Right cardiac atrium (tissue), 5 donors: ENCODE results near the gene ZNF593. TPM values are rescaled to one million over a fixed set of nuclear protein-coding genes. Genes with fewer than 3 reads are reported as not detected.

Experiments used
- ATAC-seq, 2 donors: fragments of 200-7000 bp; cut with Tn5 transposase; one replicate each; pipeline versions ENCODE4 v1.8.0 to v1.9.1; 2020; ENCODE audit warnings: moderate library complexity in 2 of 2, mild to moderate bottlenecking in 1 of 2
- DNase-seq, 3 donors: peaks; one replicate each; pipeline ENCODE4 v3.0.0-alpha.2; 2020
- H3K27ac ChIP-seq: one replicate; pipeline ENCODE4 v1.5.1; 2013; ENCODE audit warnings: mild to moderate bottlenecking, low read length, control low read depth, moderate library complexity
- H3K27me3 ChIP-seq: one replicate; pipeline ENCODE4 v1.6.1; 2013; ENCODE audit not compliant: control insufficient read depth, insufficient read depth
- H3K4me1 ChIP-seq: one replicate; pipeline ENCODE4 v1.6.1; 2013; ENCODE audit warnings: low read length; ENCODE audit not compliant: control insufficient read depth, insufficient read depth
- H3K4me3 ChIP-seq: one replicate; pipeline ENCODE4 v1.5.1; 2013; ENCODE audit warnings: low read length, control low read depth
- H3K9me3 ChIP-seq: one replicate; pipeline ENCODE4 v1.6.1; 2013; ENCODE audit warnings: low read length; ENCODE audit not compliant: control insufficient read depth
- WGBS: extraction: QIAGEN DNeasy Blood & Tissue Kit; methylation state at CpG from one replicate; pipeline ENCODE4 v1.1.7; 2013; 5-methylcytosine and 5-hydroxymethylcytosine counted together
- intact Hi-C, 4 donors: fragments of 100-400 bp; cut with DNase I; formaldehyde crosslinking; loops; one replicate each; pipeline versions ENCODE4 v1.11.0 to v1.14.0; 2022 to 2023
- polyA plus RNA-seq: library from polyadenylated mRNA; stranded (reverse); fragments of 200-250 nt; gene quantifications from one replicate; pipeline ENCODE4 v1.2.3, GENCODE V29; 2013
- total RNA-seq, 4 donors: library from RNA; stranded (reverse); fragmentation: NEBNext Ultra II Directional; extraction: Animal tissue kit (Norgen Biotek cat#: 25700); gene quantifications; one replicate each; pipeline ENCODE4 v1.2.1, GENCODE V29; 2021
- donor health status: healthy with polysubstance abuse.
- donor health status: DM: no; HTN: yes; CAD: no.
- donor health status: DM: no; HTN: no; CAD: no.
- donor health status: DM: no; HTN: yes; CAD: no; lungs with severe emphysema.
- donor health status: DM: yes; HTN: yes; CAD: no.

ZNF593 gene
- total and polyA plus RNA-seq, 5 donors: 14.4 to 31.9 (median 23.1) TPM

GRCh38 chr1:26190373-26190987 is 20.8 kb downstream of the ZNF593 start, which contains the start of gene CATSPER4:
Gene CATSPER4, plus strand, starts transcription at chr1:26190602. Its CDS starts 26 bp downstream, at chr1:26190628.
- Histone ChIP-seq H3K4me3 (no peak within 1 kb of the TSS), H3K9me3 (no peaks in the 10 kb centered on the region), H3K4me1 (no peaks in the 10 kb centered on the region), H3K27me3 (no peaks in the 10 kb centered on the region), H3K27ac (no peak within 1 kb of the TSS)
- no peak for ATAC-seq
- no peak for DNase-seq
- WGBS: 42% methylated on average over 16 of the region's 16 CpGs
- intact Hi-C loops: no loop called here

GRCh38 chr1:26191739-26192138 is 22.0 kb downstream of the ZNF593 start:
- Histone ChIP-seq H3K4me1 (no peaks in the 10 kb centered on the region), H3K4me3 (no peak overlapping the region), H3K27me3 (no peaks in the 10 kb centered on the region), H3K9me3 (no peaks in the 10 kb centered on the region), H3K27ac (no peak overlapping the region)
- no peak for DNase-seq
- WGBS: 16% methylated on average over 3 of the region's 3 CpGs
- ATAC-seq: no peak
- intact Hi-C loops: no loop called here

- Histone ChIP-seq H3K9me3 (no peaks in the 10 kb centered on the region), H3K4me1 (no peaks in the 10 kb centered on the region), H3K27me3 (no peaks in the 10 kb centered on the region), H3K4me3 (no peak overlapping the region), H3K27ac (no peak overlapping the region)
- ATAC-seq (no peak), DNase-seq (no peak)
- WGBS: 58% methylated on average over 3 of the region's 3 CpGs
- intact Hi-C loops: no loop called here
Measured at GRCh38 chr1:26195805-26196204, 26.1 kb downstream of the ZNF593 start.

GRCh38 chr1:26197301-26197700 is 27.6 kb downstream of the ZNF593 start:
- 91% methylated on average over 3 of the region's 3 CpGs for WGBS
- H3K4me1 ChIP-seq: peaks cover 3% of the 10 kb centered on the region
- no peaks in the 10 kb centered on the region for H3K9me3 ChIP-seq
- H3K27me3 ChIP-seq: no peaks in the 10 kb centered on the region
- no peak overlapping the region for H3K27ac ChIP-seq
- H3K4me3 ChIP-seq: no peak overlapping the region
- intact Hi-C loops: no loop called here
- ATAC-seq (no peak), DNase-seq (no peak)

- WGBS: 86% methylated on average over 11 of the region's 11 CpGs
- no peak for DNase-seq
- Histone ChIP-seq H3K4me1 (peaks cover 3% of the 10 kb centered on the region), H3K27ac (no peak overlapping the region), H3K4me3 (no peak overlapping the region), H3K27me3 (no peaks in the 10 kb centered on the region), H3K9me3 (no peaks in the 10 kb centered on the region)
- intact Hi-C loops: no loop called here
- ATAC-seq: no peak
Measured at GRCh38 chr1:26197813-26198212, 28.1 kb downstream of the ZNF593 start.

- no peak overlapping the region for H3K27ac ChIP-seq
- no peak for ATAC-seq
- no peak for DNase-seq
- H3K4me1 ChIP-seq: peaks cover 3% of the 10 kb centered on the region
- H3K4me3 ChIP-seq: no peak overlapping the region
- no peaks in the 10 kb centered on the region for H3K27me3 ChIP-seq
- intact Hi-C loops: no loop called here
- H3K9me3 ChIP-seq: no peaks in the 10 kb centered on the region
- WGBS: 74% methylated on average over 5 of the region's 5 CpGs
Measured at GRCh38 chr1:26200413-26200812, 30.7 kb downstream of the ZNF593 start.

- no peak overlapping the region for H3K27ac ChIP-seq
- 75% methylated on average over 9 of the region's 9 CpGs for WGBS
- DNase-seq (no peak), ATAC-seq (no peak)
- no peaks in the 10 kb centered on the region for H3K27me3 ChIP-seq
- peaks cover 3% of the 10 kb centered on the region for H3K4me1 ChIP-seq
- intact Hi-C loops: no loop called here
- no peaks in the 10 kb centered on the region for H3K9me3 ChIP-seq
- H3K4me3 ChIP-seq: no peak overlapping the region
Measured at GRCh38 chr1:26203642-26204318, 34.1 kb downstream of the ZNF593 start.

GRCh38 chr1:26210147-26210870 is 40.6 kb downstream of the ZNF593 start:
- DNase-seq: no peak
- intact Hi-C loops: no loop called here
- no peaks in the 10 kb centered on the region for H3K4me1 ChIP-seq
- H3K27me3 ChIP-seq: no peaks in the 10 kb centered on the region
- no peak overlapping the region for H3K27ac ChIP-seq
- H3K9me3 ChIP-seq: no peaks in the 10 kb centered on the region
- 50% methylated on average over 5 of the region's 5 CpGs for WGBS
- peak; percentile 26 to 29 for ATAC-seq
- no peak overlapping the region for H3K4me3 ChIP-seq

GRCh38 chr1:26212726-26213125 is 43.0 kb downstream of the ZNF593 start:
- H3K4me3 ChIP-seq: no peak overlapping the region
- no peaks in the 10 kb centered on the region for H3K9me3 ChIP-seq
- intact Hi-C loops: no loop called here
- no peaks in the 10 kb centered on the region for H3K27me3 ChIP-seq
- no peaks in the 10 kb centered on the region for H3K4me1 ChIP-seq
- WGBS: 85% methylated on average over 5 of the region's 5 CpGs
- no peak overlapping the region for H3K27ac ChIP-seq
- no peak for DNase-seq
- ATAC-seq: no peak

- intact Hi-C loops: no loop called here
- Histone ChIP-seq H3K4me1 (no peaks in the 10 kb centered on the region), H3K4me3 (no peak overlapping the region), H3K27ac (no peak overlapping the region), H3K9me3 (no peaks in the 10 kb centered on the region), H3K27me3 (no peaks in the 10 kb centered on the region)
- ATAC-seq (no peak), DNase-seq (no peak)
- 88% methylated on average over 6 of the region's 6 CpGs for WGBS
Measured at GRCh38 chr1:26213335-26213905, 43.7 kb downstream of the ZNF593 start.

GRCh38 chr1:26215246-26215645 is 45.5 kb downstream of the ZNF593 start:
- Histone ChIP-seq H3K9me3 (no peaks in the 10 kb centered on the region), H3K27ac (no peak overlapping the region), H3K4me1 (no peaks in the 10 kb centered on the region), H3K4me3 (no peak overlapping the region), H3K27me3 (no peaks in the 10 kb centered on the region)
- intact Hi-C loops: no loop called here
- ATAC-seq (no peak), DNase-seq (no peak)
- WGBS: 43% methylated on average over 3 of the region's 3 CpGs
